GM23338 (cell line): ENCODE results near the gene SORL1. TPM values are rescaled to one million over a fixed set of nuclear protein-coding genes. Genes with fewer than 3 reads are reported as not detected.

Experiments
- ATAC-seq: fragments of 200-7000 bp; cut with Tn5 transposase; 3 replicates; pipeline ENCODE4 v1.9.1; 2020
- DNase-seq: peaks from one replicate; pipeline ENCODE4 v3.0.0-alpha.2; 2015; ENCODE audit warnings: low spot score
- H2AFZ ChIP-seq: fragments of 200-600 bp; sonication (generic); 2 replicates; pipeline ENCODE4 v1.8.0; 2016; ENCODE audit warnings: antibody characterized with exemption, mild to moderate bottlenecking, moderate library complexity
- H3F3A ChIP-seq: fragments of 200-600 bp; sonication (generic); replicated peaks from 2 replicates; pipeline ENCODE4 v1.8.0; 2017; ENCODE audit warnings: antibody characterized with exemption, mixed run types, low read depth
- H3K27ac ChIP-seq: fragments of 200-600 bp; sonication (generic); 2 replicates; pipeline ENCODE4 v1.6.1; 2016; ENCODE audit warnings: low read depth
- H3K27me3 ChIP-seq: fragments of 200-600 bp; sonication (generic); 2 replicates; pipeline ENCODE4 v1.8.0; 2016; ENCODE audit warnings: mild to moderate bottlenecking, mixed run types, moderate library complexity; ENCODE audit not compliant: insufficient read depth
- H3K36me3 ChIP-seq: fragments of 200-600 bp; sonication (generic); 2 replicates; pipeline ENCODE4 v1.8.0; 2016; ENCODE audit warnings: mild to moderate bottlenecking; ENCODE audit not compliant: insufficient read depth
- H3K4me1 ChIP-seq: fragments of 200-600 bp; sonication (generic); 2 replicates; pipeline ENCODE4 v1.8.0; 2016; ENCODE audit warnings: mild to moderate bottlenecking, moderate library complexity; ENCODE audit not compliant: insufficient read depth
- H3K4me2 ChIP-seq: fragments of 200-600 bp; sonication (generic); 2 replicates; pipeline ENCODE4 v1.7.1; 2017; ENCODE audit warnings: mixed run types
- H3K4me3 ChIP-seq: fragments of 200-600 bp; sonication (generic); 2 replicates; pipeline ENCODE4 v1.6.1; 2016; ENCODE audit warnings: mixed run types
- H3K79me2 ChIP-seq: fragments of 200-600 bp; sonication (generic); replicated peaks from 2 replicates; pipeline ENCODE4 v1.8.0; 2017; ENCODE audit warnings: mild to moderate bottlenecking; ENCODE audit not compliant: insufficient read depth
- H3K9me2 ChIP-seq: fragments of 200-600 bp; sonication (generic); 2 replicates; pipeline ENCODE4 v1.8.0; 2017; ENCODE audit not compliant: insufficient read depth
- H4K20me1 ChIP-seq: fragments of 200-600 bp; sonication (generic); replicated peaks from 2 replicates; pipeline ENCODE4 v1.8.0; 2017; ENCODE audit warnings: mild to moderate bottlenecking; ENCODE audit not compliant: insufficient read depth
- H3K27ac Mint-ChIP-seq: 2 replicates; pipeline ENCODE4 v1.8.0; 2020; ENCODE audit warnings: inconsistent platforms, mild to moderate bottlenecking, moderate library complexity, mixed read lengths
- H3K27me3 Mint-ChIP-seq: 3 replicates; pipeline ENCODE4 v1.8.0; 2022; ENCODE audit warnings: low read depth, mild to moderate bottlenecking, moderate library complexity, mixed read lengths, inconsistent platforms; ENCODE audit not compliant: insufficient read depth, poor library complexity
- H3K36me3 Mint-ChIP-seq: 3 replicates; pipeline ENCODE4 v1.8.0; 2021; ENCODE audit warnings: low read depth, mild to moderate bottlenecking, inconsistent platforms, moderate library complexity, mixed read lengths
- H3K4me1 Mint-ChIP-seq: 3 replicates; pipeline ENCODE4 v1.8.0; 2020; ENCODE audit warnings: mild to moderate bottlenecking, inconsistent platforms, mixed read lengths
- H3K4me3 Mint-ChIP-seq: 3 replicates; pipeline ENCODE4 v1.8.0; 2021; ENCODE audit warnings: moderate library complexity, mild to moderate bottlenecking, inconsistent platforms, mixed read lengths
- H3K9me3 Mint-ChIP-seq: 3 replicates; pipeline ENCODE4 v1.8.0; 2020; ENCODE audit warnings: moderate library complexity, mild to moderate bottlenecking, inconsistent platforms, mixed read lengths
- CTCF ChIP-seq, 2 experiments: fragments of 200-600 bp in 1 of 2; sonication (generic) in 1 of 2; conservative IDR thresholded peaks; 2 replicates each; pipeline versions ENCODE4 v1.5.1 to v1.6.1; 2016 to 2017; ENCODE audit warnings: antibody characterized with exemption in 2 of 2, low read depth in 2 of 2, mild to moderate bottlenecking in 2 of 2, moderate library complexity in 1 of 2
- EZH2phosphoT487 ChIP-seq: fragments of 200-600 bp; sonication (generic); IDR thresholded peaks from one replicate; pipeline ENCODE4 v1.8.1; 2018; ENCODE audit warnings: antibody characterized with exemption; ENCODE audit not compliant: unreplicated experiment
- JUNB ChIP-seq: IDR thresholded peaks from one replicate; pipeline ENCODE4 v1.6.1; 2016; ENCODE audit warnings: antibody characterized with exemption; ENCODE audit not compliant: unreplicated experiment
- NANOG ChIP-seq: IDR thresholded peaks from 2 replicates; pipeline ENCODE4 v1.6.1; 2016; ENCODE audit warnings: antibody characterized with exemption, borderline replicate concordance
- REST ChIP-seq: IDR thresholded peaks from one replicate; pipeline ENCODE4 v1.6.1; 2018; ENCODE audit warnings: antibody characterized with exemption; ENCODE audit not compliant: unreplicated experiment
- ZNF331 ChIP-seq: fragments of 250-450 bp; sonication (Bioruptor Pico); IDR thresholded peaks from 2 replicates; pipeline ENCODE4 v1.5.0; 2020; ENCODE audit warnings: low read depth, mild to moderate bottlenecking, moderate library complexity
- ZNF462 ChIP-seq: fragments of 250-450 bp; sonication (Bioruptor Pico); IDR thresholded peaks from 2 replicates; pipeline ENCODE4 v1.5.0; 2020; ENCODE audit warnings: mild to moderate bottlenecking, moderate library complexity
- polyA plus RNA-seq: library from polyadenylated mRNA; unstranded; fragments of >200 nt; fragmentation: Nextera tagmentation; extraction: Ambion mirVana; gene quantifications from 2 replicates; pipeline ENCODE4 v1.2.1, GENCODE V29; 2016
- total RNA-seq: library from RNA; depleted of rRNA; stranded (reverse); fragments of >200 nt; shearing (Covaris generic); gene quantifications from 2 replicates; pipeline ENCODE4 v1.2.3, GENCODE V29; 2014

SORL1 gene
- total and polyA plus RNA-seq, 2 experiments from 2014 or later: 23.0 to 78.8 TPM

- TF ChIP-seq NANOG (no peak), CTCF (conservative IDR thresholded peaks at IDR 0.05; ENCODE audit: low read depth in 2 of 2) (peak; percentile 3 to 37; a peak in 1 of 4 replicates)
- no peak overlapping the region for H3K4me3 Mint-ChIP-seq
- peak; percentile 77 for ATAC-seq
Measured at GRCh38 chr11:121648306-121648705, 196.2 kb downstream of the SORL1 start.

GRCh38 chr11:121649798-121650197 lies 197.7 kb downstream of the SORL1 start:
- no peak for ATAC-seq
- H3K36me3 Mint-ChIP-seq: no peaks in the 10 kb centered on the region
- no peak overlapping the region for H3K27ac Mint-ChIP-seq
- TF ChIP-seq CTCF (conservative IDR thresholded peaks at IDR 0.05; ENCODE audit: low read depth in 2 of 2) (no peak), ZNF462 (no peak), JUNB (no peak), ZNF331 (no peak), EZH2phosphoT487 (no peak), REST (no peak)

More at GRCh38 chr11:121648306-121648705, 196.2 kb downstream of the SORL1 start:
- no peak overlapping the region for H3K27ac Mint-ChIP-seq
- DNase-seq: peak; percentile 62
- H3K27ac ChIP-seq: no peak overlapping the region
- no peaks in the 10 kb centered on the region for H3K9me3 Mint-ChIP-seq
- 0 out of 2 replicates have a peak, but pooled peaks cover 11% of the 10 kb centered on the region for H3K9me2 ChIP-seq
- H3K4me3 ChIP-seq: no peak overlapping the region
- 0 out of 2 replicates have a peak, but pooled peaks cover 3% of the 10 kb centered on the region for H3F3A ChIP-seq
- H2AFZ ChIP-seq: no peak overlapping the region
- no peaks in the 10 kb centered on the region for H3K36me3 Mint-ChIP-seq
- H3K4me1 Mint-ChIP-seq: peaks cover 19% of the 10 kb centered on the region
- H3K79me2 ChIP-seq: no peaks in the 10 kb centered on the region
- no peaks in the 10 kb centered on the region for H4K20me1 ChIP-seq
- peaks cover 21% of the 10 kb centered on the region for H3K4me1 ChIP-seq
- no peaks in the 10 kb centered on the region for H3K36me3 ChIP-seq
- no peak overlapping the region for H3K4me2 ChIP-seq
- H3K27me3 Mint-ChIP-seq: peaks cover 3% of the 10 kb centered on the region
- no peaks in the 10 kb centered on the region for H3K27me3 ChIP-seq

More at GRCh38 chr11:121649798-121650197, 197.7 kb downstream of the SORL1 start:
- H3K36me3 ChIP-seq: no peaks in the 10 kb centered on the region
- H3K4me1 ChIP-seq: peaks cover 28% of the 10 kb centered on the region
- 0 out of 2 replicates have a peak, but pooled peaks cover 5% of the 10 kb centered on the region for H3F3A ChIP-seq
- H3K9me2 ChIP-seq: 0 out of 2 replicates have a peak, but pooled peaks cover 11% of the 10 kb centered on the region
- H3K27me3 ChIP-seq: no peaks in the 10 kb centered on the region
- H4K20me1 ChIP-seq: no peaks in the 10 kb centered on the region
- Mint-ChIP-seq H3K9me3 (no peaks in the 10 kb centered on the region), H3K4me3 (no peak overlapping the region), H3K27me3 (peaks cover 7% of the 10 kb centered on the region), H3K4me1 (peaks cover 22% of the 10 kb centered on the region)
- H3K79me2 ChIP-seq: no peaks in the 10 kb centered on the region
- H2AFZ ChIP-seq: no peak overlapping the region
- DNase-seq: no peak
- no peak overlapping the region for H3K27ac ChIP-seq
- H3K4me2 ChIP-seq: no peak overlapping the region
- H3K4me3 ChIP-seq: no peak overlapping the region
